DMS 273 treated with DMSO at 0.1 percent for 48 hours (cell line): ENCODE results near the gene CLEC2D.
"Not testable (repeated sequence)": the region's sequence is repeated elsewhere in the genome, so short reads cannot be mapped to it uniquely, and the experiment has no call there.

ENCODE experiments used
- DNase-seq: peaks from one replicate; lab custom pipeline; 2025; lab: John Stamatoyannopoulos, UW

Gene CLEC2D

GRCh38 chr12:9729082-9729481 lies 59.6 kb downstream of the CLEC2D start:
- DNase-seq, result no peak

- DNase-seq, result no peak
These were observed 60.5 kb downstream of the CLEC2D start for GRCh38 chr12:9730011-9730410.

GRCh38 chr12:9730591-9730990 lies 61.1 kb downstream of the CLEC2D start:
- no peak for DNase-seq

- DNase-seq, result no peak
These were observed 61.9 kb downstream of the CLEC2D start for GRCh38 chr12:9731393-9731792.

GRCh38 chr12:9731797-9732196 lies 62.3 kb downstream of the CLEC2D start:
- no peak for DNase-seq

- DNase-seq, result no peak
These were observed 63.5 kb downstream of the CLEC2D start, which contains the start of gene CLECL1 for GRCh38 chr12:9732921-9733461. Gene CLECL1, minus strand, starts transcription at chr12:9733097.

GRCh38 chr12:9735601-9736000 lies 66.1 kb downstream of the CLEC2D start:
- no peak for DNase-seq

GRCh38 chr12:9736936-9737705 lies 67.6 kb downstream of the CLEC2D start:
- DNase-seq, result no peak

- not testable (repeated sequence) for DNase-seq
These were observed 69.4 kb downstream of the CLEC2D start for GRCh38 chr12:9738905-9739304.

- DNase-seq, result not testable (repeated sequence)
These were observed 70.0 kb downstream of the CLEC2D start for GRCh38 chr12:9739404-9740105.

GRCh38 chr12:9740106-9740750 lies 70.7 kb downstream of the CLEC2D start:
- no peak for DNase-seq

GRCh38 chr12:9741726-9742125 lies 72.2 kb downstream of the CLEC2D start:
- DNase-seq, result no peak

GRCh38 chr12:9742661-9743060 lies 73.1 kb downstream of the CLEC2D start:
- no peak for DNase-seq

- DNase-seq, result no peak
These were observed 75.7 kb downstream of the CLEC2D start for GRCh38 chr12:9745199-9745598.
